ENCODE data around the gene CDK18.
A peak's percentile ranks its signal among the peaks of the same experiment; 100 is the strongest.
"Not testable (repeated sequence)": the region's sequence is repeated elsewhere in the genome, so short reads cannot be mapped to it uniquely, and the experiment has no call there.

The CDK18 gene

DNA sequence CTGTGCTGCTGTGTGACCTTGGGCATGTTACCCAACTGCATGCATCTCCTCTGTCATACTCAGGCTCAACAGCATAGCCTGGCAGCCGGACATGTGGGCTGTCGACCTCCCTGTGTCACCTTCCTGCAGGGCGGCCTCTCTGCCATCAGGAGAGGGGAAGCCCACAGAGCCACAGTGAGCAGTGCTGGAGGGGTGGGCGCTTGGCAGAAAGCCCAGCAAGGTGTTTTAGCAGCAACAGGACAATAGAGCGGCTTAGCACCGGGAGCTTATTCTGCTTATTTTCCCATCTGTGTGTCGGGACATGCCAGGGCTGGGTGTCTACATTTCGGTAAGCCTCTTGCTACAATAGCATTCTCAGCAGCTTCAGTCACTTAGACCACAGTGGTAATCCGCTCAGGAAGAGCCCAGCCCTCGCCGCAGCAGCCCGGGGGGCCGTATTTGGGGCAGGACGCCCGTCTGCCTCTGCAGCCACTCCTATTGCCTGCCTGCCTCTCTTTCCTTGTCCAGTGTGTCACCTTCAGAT, 22.8 kb upstream of the CDK18 start:
- DNase-seq (ENCODE audit: low read depth), result no peak
- H3K4me3 ChIP-seq (replicated peaks; ENCODE audit: low read depth, low read length), result no peak overlapping the region
- TF ChIP-seq, protein P1, sequence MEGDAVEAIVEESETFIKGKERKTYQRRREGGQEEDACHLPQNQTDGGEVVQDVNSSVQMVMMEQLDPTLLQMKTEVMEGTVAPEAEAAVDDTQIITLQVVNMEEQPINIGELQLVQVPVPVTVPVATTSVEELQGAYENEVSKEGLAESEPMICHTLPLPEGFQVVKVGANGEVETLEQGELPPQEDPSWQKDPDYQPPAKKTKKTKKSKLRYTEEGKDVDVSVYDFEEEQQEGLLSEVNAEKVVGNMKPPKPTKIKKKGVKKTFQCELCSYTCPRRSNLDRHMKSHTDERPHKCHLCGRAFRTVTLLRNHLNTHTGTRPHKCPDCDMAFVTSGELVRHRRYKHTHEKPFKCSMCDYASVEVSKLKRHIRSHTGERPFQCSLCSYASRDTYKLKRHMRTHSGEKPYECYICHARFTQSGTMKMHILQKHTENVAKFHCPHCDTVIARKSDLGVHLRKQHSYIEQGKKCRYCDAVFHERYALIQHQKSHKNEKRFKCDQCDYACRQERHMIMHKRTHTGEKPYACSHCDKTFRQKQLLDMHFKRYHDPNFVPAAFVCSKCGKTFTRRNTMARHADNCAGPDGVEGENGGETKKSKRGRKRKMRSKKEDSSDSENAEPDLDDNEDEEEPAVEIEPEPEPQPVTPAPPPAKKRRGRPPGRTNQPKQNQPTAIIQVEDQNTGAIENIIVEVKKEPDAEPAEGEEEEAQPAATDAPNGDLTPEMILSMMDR (IDR thresholded peaks at IDR 0.05; ENCODE audit: low read length, missing control alignments), result no peak

DNA sequence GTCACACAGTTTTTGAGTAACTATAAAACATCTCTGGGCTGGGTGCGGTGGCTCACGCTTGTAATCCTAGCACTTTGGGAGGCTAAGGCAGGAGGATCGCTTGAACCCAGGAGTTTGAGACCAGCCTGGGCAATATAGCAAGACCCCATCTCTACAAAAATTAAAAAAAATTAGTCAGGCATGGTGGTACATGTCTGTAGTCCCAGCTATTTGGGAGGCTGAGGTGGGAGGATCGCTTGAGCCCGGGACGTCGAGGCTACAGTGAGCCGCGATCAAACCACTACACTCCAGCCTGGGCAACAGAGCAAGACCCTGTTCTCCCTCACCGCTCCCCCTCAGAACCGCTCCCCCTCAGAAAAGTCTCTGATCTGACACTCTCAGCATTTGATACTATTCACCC, 21.9 kb upstream of the CDK18 start:
- not testable (repeated sequence) for DNase-seq (ENCODE audit: low read depth); H3K4me3 ChIP-seq (replicated peaks; ENCODE audit: low read depth, low read length)

- DNase-seq (ENCODE audit: low read depth), result no peak
- H3K4me3 ChIP-seq (replicated peaks; ENCODE audit: low read depth, low read length), result no peak overlapping the region
- TF ChIP-seq, protein P1 (IDR thresholded peaks at IDR 0.05; ENCODE audit: low read length, missing control alignments), result no peak
These were observed 21.1 kb upstream of the CDK18 start for GRCh38 chr1:205483372-205483771.

DNA sequence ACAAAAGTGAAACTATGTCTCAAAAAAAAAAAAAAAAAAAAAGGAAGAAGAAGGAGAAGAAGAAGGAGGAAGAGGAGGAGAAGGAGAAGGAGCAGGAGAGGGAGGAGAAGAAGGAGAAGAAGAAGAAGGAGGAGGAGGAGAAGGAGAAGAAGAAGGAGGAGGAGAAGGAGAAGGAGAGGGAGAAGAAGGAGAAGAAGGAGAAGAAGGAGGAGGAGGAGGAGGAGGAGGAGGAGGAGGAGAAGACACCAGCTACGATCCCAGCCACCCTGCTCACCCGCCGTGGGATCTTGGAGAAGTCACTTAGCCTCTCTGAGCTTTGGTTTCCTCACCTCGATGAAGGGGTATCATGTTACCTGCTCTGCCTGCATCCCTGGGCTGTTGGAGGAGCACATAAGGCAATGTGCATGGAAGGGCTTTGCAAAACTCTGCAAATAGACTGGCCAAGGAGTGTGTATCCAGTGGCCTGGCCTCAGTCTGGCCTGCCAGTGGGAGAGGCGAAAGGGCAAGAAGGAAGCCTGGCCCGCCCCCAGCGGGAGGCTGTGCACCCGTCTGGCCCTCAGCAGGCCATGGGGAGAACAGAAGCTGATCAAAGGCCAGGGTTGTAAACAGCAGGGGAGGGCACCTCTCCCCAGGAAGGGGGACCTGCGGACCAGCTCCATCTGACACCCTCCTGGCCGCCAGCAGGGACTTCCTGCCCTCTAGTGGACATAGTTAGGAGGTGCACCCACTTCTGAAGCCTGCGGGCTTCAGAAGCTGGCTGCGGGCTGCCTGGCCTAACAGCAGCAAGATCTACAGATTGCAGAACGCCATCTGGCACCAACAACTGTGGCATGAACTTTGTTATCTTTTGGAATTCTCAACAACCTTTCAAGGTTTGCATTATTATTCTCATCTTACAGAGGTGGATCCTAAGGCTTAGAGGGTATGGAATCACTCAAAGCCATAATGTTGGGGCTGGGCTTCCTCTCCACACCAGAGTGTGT, 19.2 kb upstream of the CDK18 start:
- TF ChIP-seq, protein P1 (IDR thresholded peaks at IDR 0.05; ENCODE audit: low read length, missing control alignments), result peak; percentile 94
- peak; percentile 72 for DNase-seq (ENCODE audit: low read depth)
- no peak overlapping the region for H3K4me3 ChIP-seq (replicated peaks; ENCODE audit: low read depth, low read length)

- no peak for DNase-seq (ENCODE audit: low read depth)
- H3K4me3 ChIP-seq (replicated peaks; ENCODE audit: low read depth, low read length), result no peak overlapping the region
- TF ChIP-seq, protein P1 (IDR thresholded peaks at IDR 0.05; ENCODE audit: low read length, missing control alignments), result no peak
These were observed 18.2 kb upstream of the CDK18 start for GRCh38 chr1:205486258-205486657.

- TF ChIP-seq, protein P1 (IDR thresholded peaks at IDR 0.05; ENCODE audit: low read length, missing control alignments), result peak; percentile 89
- H3K4me3 ChIP-seq (replicated peaks; ENCODE audit: low read depth, low read length), result no peak overlapping the region
- peak; percentile 75 for DNase-seq (ENCODE audit: low read depth)
These were observed 16.3 kb upstream of the CDK18 start for GRCh38 chr1:205488074-205488723.

DNA sequence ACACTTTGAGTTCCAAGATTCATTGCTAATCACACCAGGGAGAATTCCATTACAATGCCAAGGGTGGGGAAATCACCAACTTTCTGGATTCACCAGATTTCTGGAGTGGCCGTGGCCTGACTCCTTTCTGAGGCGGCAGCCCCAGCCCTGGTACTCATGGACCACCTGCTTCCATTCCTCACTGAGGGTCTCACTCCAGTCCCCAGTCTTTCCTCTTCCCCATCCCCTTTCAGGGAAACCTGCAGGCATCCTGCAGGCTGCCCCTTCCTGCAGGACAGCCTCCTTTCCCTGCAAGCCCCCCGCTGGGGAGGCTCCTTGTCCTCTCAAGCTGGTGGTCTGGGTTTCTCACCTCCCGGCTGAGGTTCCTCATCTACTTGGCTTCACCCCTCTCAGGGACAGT, 12.7 kb upstream of the CDK18 start:
- no peak overlapping the region for H3K4me3 ChIP-seq (replicated peaks; ENCODE audit: low read depth, low read length)
- TF ChIP-seq, protein P1 (IDR thresholded peaks at IDR 0.05; ENCODE audit: low read length, missing control alignments), result no peak
- no peak for DNase-seq (ENCODE audit: low read depth)
